Measurements from ENCODE around the gene MYBBP1A.

The MYBBP1A gene

DNA sequence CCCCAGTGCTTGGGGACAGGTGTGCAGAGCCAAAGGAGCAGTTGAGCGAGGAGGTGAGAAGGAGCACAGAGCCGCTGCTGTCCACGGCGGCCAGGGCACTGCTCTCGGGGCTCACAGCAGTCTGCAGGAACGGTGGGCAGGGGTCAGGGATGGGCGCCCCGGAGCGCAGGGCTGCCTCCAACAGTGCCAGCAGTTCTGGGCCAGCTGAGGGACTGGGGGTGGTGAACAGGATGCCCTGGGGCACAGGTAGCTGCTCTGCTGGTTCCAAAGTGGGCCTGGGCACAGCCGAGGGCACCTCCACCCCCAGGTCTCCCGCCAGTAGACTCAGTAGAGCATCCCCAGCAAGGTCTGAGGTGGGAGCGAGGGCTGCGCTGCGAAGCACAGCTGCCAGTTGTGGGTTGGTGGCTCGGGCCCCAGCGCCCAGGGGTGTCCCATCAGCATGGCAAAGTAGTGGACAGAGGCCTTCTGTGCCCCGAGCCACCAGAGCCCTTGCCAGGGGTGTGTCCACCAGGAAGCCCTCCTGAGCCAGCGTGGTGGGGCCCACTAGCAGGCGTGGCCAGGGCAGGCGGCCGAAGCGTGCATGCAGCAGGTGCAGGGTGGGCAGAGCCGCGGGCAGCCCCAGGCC lies 3.3 kb upstream of the MYBBP1A start:
- H3K4me3 ChIP-seq (ENCODE audit: control insufficient read depth in 1 of 7, extremely low read depth in 1 of 7, insufficient read depth in 4 of 7, low read depth in 2 of 7, low read length in 6 of 7) = no peak overlapping the region

DNA sequence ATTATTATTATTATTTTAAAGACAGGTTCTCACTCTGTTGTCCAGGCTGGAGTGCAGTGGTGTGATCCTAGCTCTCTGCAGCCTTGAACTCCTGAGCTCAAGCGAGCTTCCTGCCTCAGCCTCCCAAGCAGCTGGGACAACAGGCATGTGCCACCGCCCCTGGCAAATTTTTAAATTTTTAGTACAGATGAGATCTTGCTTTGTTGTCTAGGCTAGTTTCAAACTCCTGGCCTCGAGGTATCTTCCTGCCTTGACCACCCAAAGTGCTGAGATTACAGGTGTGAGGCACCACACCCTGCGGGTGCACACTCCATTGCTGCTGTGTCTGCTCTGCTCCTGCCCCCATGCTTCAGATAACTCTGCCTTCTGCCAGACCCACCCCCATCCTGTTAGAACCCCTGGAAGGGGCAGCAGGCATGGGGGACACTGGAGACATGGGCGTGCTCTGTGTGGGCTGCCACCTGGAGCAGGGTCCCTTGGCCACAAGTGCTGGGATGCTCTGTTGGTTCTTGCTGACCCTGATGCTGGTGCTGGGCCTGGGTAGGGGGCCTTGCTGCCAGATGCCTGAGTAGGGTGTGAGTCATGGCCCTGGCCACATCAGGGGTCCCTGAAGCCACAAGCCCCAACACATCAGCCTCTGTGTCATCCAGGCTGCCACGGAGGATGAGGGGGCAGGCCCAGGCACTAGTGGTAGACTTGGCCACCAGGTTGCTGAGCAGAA lies 2.6 kb upstream of the MYBBP1A start:
- no peak overlapping the region for H3K4me3 ChIP-seq (ENCODE audit: control insufficient read depth in 1 of 7, extremely low read depth in 1 of 7, insufficient read depth in 4 of 7, low read depth in 2 of 7, low read length in 6 of 7)
- no peak for DNase-seq
- 96% methylated on average over 6 of the region's 6 CpGs for WGBS (ENCODE audit: insufficient coverage)
- no peaks in the 10 kb centered on the region for H3K27me3 ChIP-seq (replicated peaks in 2 of 5; ENCODE audit: control insufficient read depth in 4 of 5, insufficient read depth in 5 of 5, low read length in 4 of 5)
- no peaks in the 10 kb centered on the region for H3K9me3 ChIP-seq (ENCODE audit: control extremely low read depth in 1 of 5, control insufficient read depth in 4 of 5, insufficient read depth in 2 of 5, low read depth in 1 of 5, low read length in 4 of 5)
- ChIA-PET CTCF (interaction anchor here (4.8 kb wide), 1 partner anchor 9 kb away, joined by 36 read pairs; no protein-coding TSS in a partner anchor), POLR2A (no interaction called here)
- H3K27ac ChIP-seq (ENCODE audit: insufficient read depth in 1 of 2, low read depth in 1 of 2, low read length in 2 of 2, poor library complexity in 1 of 2, severe bottlenecking in 2 of 2) = no peak overlapping the region
- peaks cover 2 to 12% (median 6%) of the 10 kb centered on the region in 4 experiments for H3K36me3 ChIP-seq (ENCODE audit: control insufficient read depth in 4 of 4, insufficient read depth in 4 of 4, low read length in 3 of 4)
- peaks cover 0 to 34% (median 30%) of the 10 kb centered on the region in 4 experiments for H3K4me1 ChIP-seq (ENCODE audit: control extremely low read depth in 1 of 4, control insufficient read depth in 4 of 4, insufficient read depth in 4 of 4, low read length in 3 of 4)

More for the DNA sequence above, 3.3 kb upstream of the MYBBP1A start:
- no peak overlapping the region for H3K27ac ChIP-seq (ENCODE audit: insufficient read depth in 1 of 2, low read depth in 1 of 2, low read length in 2 of 2, poor library complexity in 1 of 2, severe bottlenecking in 2 of 2)
- WGBS (ENCODE audit: insufficient coverage) = 94% methylated on average over 24 of the region's 24 CpGs
- POLR2A ChIA-PET = no interaction called here
- CTCF ChIA-PET = interaction anchor here (1.9 kb wide), 1 partner anchor 67 kb away, joined by 4 read pairs; no protein-coding TSS in a partner anchor
- no peak for DNase-seq
- H3K9me3 ChIP-seq (ENCODE audit: control extremely low read depth in 1 of 5, control insufficient read depth in 4 of 5, insufficient read depth in 2 of 5, low read depth in 1 of 5, low read length in 4 of 5) = no peaks in the 10 kb centered on the region
- peaks cover under 1 to 5% (median 4%) of the 10 kb centered on the region in 4 experiments for H3K36me3 ChIP-seq (ENCODE audit: control insufficient read depth in 4 of 4, insufficient read depth in 4 of 4, low read length in 3 of 4)
- peaks cover 0 to 34% (median 30%) of the 10 kb centered on the region in 4 experiments for H3K4me1 ChIP-seq (ENCODE audit: control extremely low read depth in 1 of 4, control insufficient read depth in 4 of 4, insufficient read depth in 4 of 4, low read length in 3 of 4)
- no peaks in the 10 kb centered on the region for H3K27me3 ChIP-seq (replicated peaks in 2 of 5; ENCODE audit: control insufficient read depth in 4 of 5, insufficient read depth in 5 of 5, low read length in 4 of 5)

DNA sequence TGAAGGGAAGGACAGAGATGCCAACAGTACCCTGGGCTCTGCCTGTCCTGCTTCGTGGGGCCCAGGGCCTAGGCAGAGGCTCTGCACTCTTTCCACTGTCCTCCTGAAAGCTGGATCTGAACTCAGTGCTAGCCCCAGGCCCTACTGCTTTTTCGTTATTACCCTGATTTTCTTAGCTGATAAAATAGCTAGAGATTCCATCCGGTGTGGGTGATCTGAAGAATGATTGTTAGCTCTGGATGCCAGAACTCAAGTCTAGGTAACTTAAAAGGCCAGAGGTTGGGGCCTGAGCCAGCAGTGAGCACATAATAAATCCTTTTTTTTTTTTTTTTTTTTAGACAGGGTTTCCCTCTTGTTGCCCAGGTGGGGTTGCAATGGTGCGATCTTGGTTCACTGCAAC lies 1.8 kb upstream of the MYBBP1A start:
- Histone ChIP-seq H3K27me3 (replicated peaks in 2 of 5; ENCODE audit: control insufficient read depth in 4 of 5, insufficient read depth in 5 of 5, low read length in 4 of 5) (no peaks in the 10 kb centered on the region), H3K36me3 (ENCODE audit: control insufficient read depth in 4 of 4, insufficient read depth in 4 of 4, low read length in 3 of 4) (peaks cover 2 to 20% (median 10%) of the 10 kb centered on the region in 4 experiments), H3K27ac (ENCODE audit: insufficient read depth in 1 of 2, low read depth in 1 of 2, low read length in 2 of 2, poor library complexity in 1 of 2, severe bottlenecking in 2 of 2) (no peak overlapping the region), H3K4me1 (ENCODE audit: control extremely low read depth in 1 of 4, control insufficient read depth in 4 of 4, insufficient read depth in 4 of 4, low read length in 3 of 4) (peaks cover 0 to 28% (median 25%) of the 10 kb centered on the region in 4 experiments), H3K4me3 (ENCODE audit: control insufficient read depth in 1 of 7, extremely low read depth in 1 of 7, insufficient read depth in 4 of 7, low read depth in 2 of 7, low read length in 6 of 7) (no peak overlapping the region), H3K9me3 (ENCODE audit: control extremely low read depth in 1 of 5, control insufficient read depth in 4 of 5, insufficient read depth in 2 of 5, low read depth in 1 of 5, low read length in 4 of 5) (no peaks in the 10 kb centered on the region)
- DNase-seq = no peak
- ChIA-PET POLR2A (no interaction called here), CTCF (interaction anchor here (4.8 kb wide), 1 partner anchor 10 kb away, joined by 36 read pairs; no protein-coding TSS in a partner anchor)
- 83% methylated on average over 3 of the region's 4 CpGs for WGBS (ENCODE audit: insufficient coverage)

DNA sequence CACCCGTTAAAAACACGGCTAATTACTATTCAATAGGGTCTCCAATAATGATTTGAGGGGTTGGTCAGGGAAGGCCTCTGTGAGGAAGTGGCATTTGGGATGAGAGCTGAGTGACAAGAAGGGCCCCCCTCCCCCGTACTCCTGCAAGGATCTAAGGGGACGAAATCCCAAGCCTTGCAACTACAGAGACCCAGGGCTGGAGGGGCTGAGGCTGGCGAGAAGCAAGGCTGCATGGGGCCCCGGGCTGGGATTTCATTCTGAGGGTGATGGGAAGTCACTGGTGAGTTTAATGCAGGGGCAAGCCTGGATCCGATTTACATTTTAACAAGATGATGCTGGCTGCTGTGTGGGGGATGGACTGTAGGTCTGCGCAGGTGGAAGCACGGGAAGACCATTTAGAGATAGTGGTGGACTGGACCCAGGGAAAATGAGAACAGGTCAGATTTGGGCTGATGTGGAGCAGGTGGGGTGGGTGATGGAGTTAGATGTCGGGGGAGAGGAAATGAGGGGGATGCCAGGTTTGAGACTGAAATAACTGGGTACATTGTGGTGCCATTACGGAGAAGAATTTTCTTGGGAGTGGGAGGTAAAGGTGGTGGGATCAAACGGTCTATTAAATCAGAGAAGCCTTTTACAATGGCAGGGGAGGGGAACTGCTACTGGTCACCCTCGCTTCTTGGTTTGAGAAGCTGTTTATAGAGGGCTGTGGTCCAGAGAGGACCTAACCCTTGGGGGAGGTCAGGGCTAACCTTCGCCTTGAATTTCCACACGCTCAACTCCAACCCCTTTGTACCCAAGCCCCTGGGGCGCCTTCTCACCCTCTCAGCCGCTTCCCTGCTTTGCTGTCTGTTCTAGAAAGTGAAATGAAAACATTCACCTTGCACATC lies 932 bp upstream of the MYBBP1A start:
- no peak for DNase-seq
- ChIA-PET CTCF (interaction anchor here (1.6 to 4.8 kb wide), 2 partner anchors 10 to 16 kb away, joined by 3 to 36 read pairs; no protein-coding TSS in a partner anchor), POLR2A (interaction anchor here (0.6 kb wide), 1 partner anchor 291 kb away, joined by 3 read pairs; no protein-coding TSS in a partner anchor)
- H3K4me3 ChIP-seq (ENCODE audit: control insufficient read depth in 1 of 7, extremely low read depth in 1 of 7, insufficient read depth in 4 of 7, low read depth in 2 of 7, low read length in 6 of 7) = peak overlapping the region; percentile 79 to 97 (median 85)
- H3K4me1 ChIP-seq (ENCODE audit: control extremely low read depth in 1 of 4, control insufficient read depth in 4 of 4, insufficient read depth in 4 of 4, low read length in 3 of 4) = peaks cover 0 to 26% (median 24%) of the 10 kb centered on the region in 4 experiments
- 74% methylated on average over 17 of the region's 17 CpGs for WGBS (ENCODE audit: insufficient coverage)
- no peaks in the 10 kb centered on the region for H3K9me3 ChIP-seq (ENCODE audit: control extremely low read depth in 1 of 5, control insufficient read depth in 4 of 5, insufficient read depth in 2 of 5, low read depth in 1 of 5, low read length in 4 of 5)
- H3K36me3 ChIP-seq (ENCODE audit: control insufficient read depth in 4 of 4, insufficient read depth in 4 of 4, low read length in 3 of 4) = peaks cover 4 to 27% (median 16%) of the 10 kb centered on the region in 4 experiments
- no peaks in the 10 kb centered on the region for H3K27me3 ChIP-seq (replicated peaks in 2 of 5; ENCODE audit: control insufficient read depth in 4 of 5, insufficient read depth in 5 of 5, low read length in 4 of 5)
- peak overlapping the region in 1 of 2 experiments; percentile 88 for H3K27ac ChIP-seq (ENCODE audit: insufficient read depth in 1 of 2, low read depth in 1 of 2, low read length in 2 of 2, poor library complexity in 1 of 2, severe bottlenecking in 2 of 2)

DNA sequence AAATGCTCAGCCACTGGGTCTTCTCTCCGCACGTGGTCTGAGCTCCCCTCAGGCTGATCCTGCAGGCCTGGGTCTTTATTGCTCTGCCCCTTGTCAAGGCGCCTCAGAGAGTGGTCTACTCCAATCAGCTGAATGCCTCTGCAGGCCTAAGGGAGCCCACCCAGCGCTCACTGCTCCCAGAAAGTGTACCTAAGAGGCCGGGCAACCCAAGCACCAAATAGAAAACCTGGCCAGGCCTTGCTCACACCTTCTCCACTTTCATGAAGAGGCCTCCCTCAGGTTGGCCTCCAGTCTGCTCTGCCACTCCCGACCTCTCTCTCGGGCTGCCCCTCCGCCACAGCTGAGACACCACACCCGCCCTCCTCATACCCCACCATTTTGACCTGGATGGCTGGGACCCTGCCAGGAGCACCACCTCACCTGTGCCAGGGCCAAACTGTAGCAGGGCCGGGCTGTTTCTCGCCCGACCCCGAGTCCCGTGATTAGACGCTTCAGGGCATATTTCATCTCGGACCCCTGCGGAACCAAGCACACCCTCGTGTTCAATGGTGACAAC lies 665 bp downstream of the MYBBP1A start:
- CTCF ChIA-PET = interaction anchor here (0.9 to 4.8 kb wide), 3 partner anchors 12 to 46 kb away, joined by 3 to 36 read pairs (median 3); no protein-coding TSS in a partner anchor

DNA sequence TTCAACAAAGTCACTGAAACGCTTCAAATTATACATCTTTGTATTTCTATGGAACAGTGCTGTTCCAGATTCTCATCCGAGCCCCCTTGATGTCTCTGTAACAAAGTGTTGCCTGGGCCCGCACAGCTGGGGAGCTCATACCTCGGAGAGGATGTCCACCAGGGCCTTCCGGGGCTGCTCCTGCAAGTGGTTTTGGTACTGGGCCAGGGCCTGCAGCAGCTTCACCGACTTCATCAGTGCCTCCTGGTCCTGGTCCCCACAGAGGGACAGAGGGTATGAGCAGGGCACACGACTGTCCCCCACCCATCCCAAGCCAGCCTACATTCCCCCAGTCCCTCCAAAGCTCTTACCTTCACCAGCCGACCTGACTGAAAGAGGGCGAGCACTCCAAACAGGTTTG lies 1.5 kb downstream of the MYBBP1A start:
- H3K36me3 ChIP-seq (ENCODE audit: control insufficient read depth in 4 of 4, insufficient read depth in 4 of 4, low read length in 3 of 4) = peaks cover 4 to 51% (median 39%) of the 10 kb centered on the region in 4 experiments
- 94% methylated on average over 9 of the region's 9 CpGs for whole genome bisulfite sequencing (ENCODE audit: insufficient coverage)
- ChIA-PET POLR2A (no interaction called here), CTCF (interaction anchor here (1.1 to 4.8 kb wide), 4 partner anchors 13 to 150 kb away, joined by 3 to 36 read pairs (median 5); partner anchors contain the start of gene PELP1)
- peaks cover 0 to 26% (median 24%) of the 10 kb centered on the region in 4 experiments for H3K4me1 ChIP-seq (ENCODE audit: control extremely low read depth in 1 of 4, control insufficient read depth in 4 of 4, insufficient read depth in 4 of 4, low read length in 3 of 4)
- no peak overlapping the region for H3K27ac ChIP-seq (ENCODE audit: insufficient read depth in 1 of 2, low read depth in 1 of 2, low read length in 2 of 2, poor library complexity in 1 of 2, severe bottlenecking in 2 of 2)
- H3K4me3 ChIP-seq (ENCODE audit: control insufficient read depth in 1 of 7, extremely low read depth in 1 of 7, insufficient read depth in 4 of 7, low read depth in 2 of 7, low read length in 6 of 7) = peak overlapping the region in 3 of 7 experiments; percentile 86 to 97 (median 91)
- no peak for DNase-seq
- no peaks in the 10 kb centered on the region for H3K9me3 ChIP-seq (ENCODE audit: control extremely low read depth in 1 of 5, control insufficient read depth in 4 of 5, insufficient read depth in 2 of 5, low read depth in 1 of 5, low read length in 4 of 5)
- H3K27me3 ChIP-seq (replicated peaks in 2 of 5; ENCODE audit: control insufficient read depth in 4 of 5, insufficient read depth in 5 of 5, low read length in 4 of 5) = no peaks in the 10 kb centered on the region

More for the DNA sequence above, 665 bp downstream of the MYBBP1A start:
- peaks cover 4 to 43% (median 32%) of the 10 kb centered on the region in 4 experiments for H3K36me3 ChIP-seq (ENCODE audit: control insufficient read depth in 4 of 4, insufficient read depth in 4 of 4, low read length in 3 of 4)
- peak overlapping the region; percentile 79 to 97 (median 85) for H3K4me3 ChIP-seq (ENCODE audit: control insufficient read depth in 1 of 7, extremely low read depth in 1 of 7, insufficient read depth in 4 of 7, low read depth in 2 of 7, low read length in 6 of 7)
- H3K9me3 ChIP-seq (ENCODE audit: control extremely low read depth in 1 of 5, control insufficient read depth in 4 of 5, insufficient read depth in 2 of 5, low read depth in 1 of 5, low read length in 4 of 5) = no peaks in the 10 kb centered on the region
- DNase-seq = no peak
- WGBS (ENCODE audit: insufficient coverage) = 28% methylated on average over 16 of the region's 18 CpGs
- POLR2A ChIA-PET = no interaction called here
- H3K27ac ChIP-seq (ENCODE audit: insufficient read depth in 1 of 2, low read depth in 1 of 2, low read length in 2 of 2, poor library complexity in 1 of 2, severe bottlenecking in 2 of 2) = peak overlapping the region; percentile 25 to 88
- peaks cover 0 to 26% (median 24%) of the 10 kb centered on the region in 4 experiments for H3K4me1 ChIP-seq (ENCODE audit: control extremely low read depth in 1 of 4, control insufficient read depth in 4 of 4, insufficient read depth in 4 of 4, low read length in 3 of 4)
- no peaks in the 10 kb centered on the region for H3K27me3 ChIP-seq (replicated peaks in 2 of 5; ENCODE audit: control insufficient read depth in 4 of 5, insufficient read depth in 5 of 5, low read length in 4 of 5)

Data from common myeloid progenitor, CD34-positive (primary cell).